Measurements from ENCODE around the gene MAGI1. TPM values are rescaled to one million over a fixed set of nuclear protein-coding genes. Genes with fewer than 3 reads are reported as not detected.

The MAGI1 gene
- total and polyA plus RNA-seq, 10 donors: 3.5 to 104 (median 62.3) TPM

DNA sequence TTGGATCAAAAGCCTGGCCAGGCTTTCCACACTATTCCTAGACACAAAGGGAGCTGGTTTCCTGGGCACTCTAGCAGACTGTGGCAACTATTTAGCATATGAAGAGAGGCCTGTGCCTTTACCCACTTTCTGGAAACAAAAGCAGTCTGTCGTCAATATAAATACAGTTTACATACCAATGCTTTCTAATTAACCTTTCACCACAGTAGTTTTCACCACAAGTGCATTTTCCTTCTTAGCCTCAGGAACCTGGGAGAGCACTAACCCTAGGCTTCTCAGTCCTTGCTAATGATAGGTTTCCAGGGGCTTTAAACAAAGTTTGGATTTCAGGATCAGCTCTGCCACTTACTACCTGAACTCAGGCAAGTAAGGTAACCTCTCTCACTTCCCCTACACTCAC lies 499.1 kb downstream of the MAGI1 start:
- no peak for TF ChIP-seq POLR2AphosphoS5 (IDR thresholded peaks at IDR 0.05)
- TF ChIP-seq, protein P1, sequence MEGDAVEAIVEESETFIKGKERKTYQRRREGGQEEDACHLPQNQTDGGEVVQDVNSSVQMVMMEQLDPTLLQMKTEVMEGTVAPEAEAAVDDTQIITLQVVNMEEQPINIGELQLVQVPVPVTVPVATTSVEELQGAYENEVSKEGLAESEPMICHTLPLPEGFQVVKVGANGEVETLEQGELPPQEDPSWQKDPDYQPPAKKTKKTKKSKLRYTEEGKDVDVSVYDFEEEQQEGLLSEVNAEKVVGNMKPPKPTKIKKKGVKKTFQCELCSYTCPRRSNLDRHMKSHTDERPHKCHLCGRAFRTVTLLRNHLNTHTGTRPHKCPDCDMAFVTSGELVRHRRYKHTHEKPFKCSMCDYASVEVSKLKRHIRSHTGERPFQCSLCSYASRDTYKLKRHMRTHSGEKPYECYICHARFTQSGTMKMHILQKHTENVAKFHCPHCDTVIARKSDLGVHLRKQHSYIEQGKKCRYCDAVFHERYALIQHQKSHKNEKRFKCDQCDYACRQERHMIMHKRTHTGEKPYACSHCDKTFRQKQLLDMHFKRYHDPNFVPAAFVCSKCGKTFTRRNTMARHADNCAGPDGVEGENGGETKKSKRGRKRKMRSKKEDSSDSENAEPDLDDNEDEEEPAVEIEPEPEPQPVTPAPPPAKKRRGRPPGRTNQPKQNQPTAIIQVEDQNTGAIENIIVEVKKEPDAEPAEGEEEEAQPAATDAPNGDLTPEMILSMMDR (IDR thresholded peaks at IDR 0.05 in 8 of 11, conservative IDR thresholded peaks at IDR 0.05 in 3 of 11): no peak
- TF ChIP-seq POLR2A (IDR thresholded peaks at IDR 0.05): no peak
- Histone ChIP-seq H3K4me3 (no peak overlapping the region), H3K4me1 (peaks cover 0 to 5% (median 0%) of the 10 kb centered on the region in 6 donors), H3K36me3 (no peaks in the 10 kb centered on the region), H3K27ac (no peak overlapping the region), H3K27me3 (replicated peaks in 1 of 7) (no peaks in the 10 kb centered on the region), H3K9me3 (peaks cover 0 to 15% (median 5%) of the 10 kb centered on the region in 8 donors)
- DNase-seq: no peak
- intact Hi-C loops (cut with DNase I; ENCODE audit: low total_unique reads): no loop called here
- WGBS, 5 donors: 70 to 86% (median 80%) methylated on average over 1 of the region's 1 CpG

- peaks cover 0 to 5% (median 0%) of the 10 kb centered on the region in 6 donors for H3K4me1 ChIP-seq
- H3K4me3 ChIP-seq: no peak overlapping the region
- intact Hi-C loops (cut with DNase I; ENCODE audit: low total_unique reads): no loop called here
- no peaks in the 10 kb centered on the region for H3K36me3 ChIP-seq
- WGBS, 5 donors: 73 to 90% (median 79%) methylated on average over 1 of the region's 1 CpG
- H3K9me3 ChIP-seq: peaks cover 0 to 10% (median 3%) of the 10 kb centered on the region in 8 donors
- no peak for DNase-seq
- no peak overlapping the region for H3K27ac ChIP-seq
- H3K27me3 ChIP-seq (replicated peaks in 1 of 7): no peaks in the 10 kb centered on the region
- TF ChIP-seq POLR2AphosphoS5 (IDR thresholded peaks at IDR 0.05): no peak
- TF ChIP-seq POLR2A (IDR thresholded peaks at IDR 0.05): no peak
- TF ChIP-seq, protein P1 (IDR thresholded peaks at IDR 0.05 in 8 of 11, conservative IDR thresholded peaks at IDR 0.05 in 3 of 11): no peak
Measured at GRCh38 chr3:65538101-65538500, 500.6 kb downstream of the MAGI1 start.

- Histone ChIP-seq H3K36me3 (no peaks in the 10 kb centered on the region), H3K9me3 (peaks cover 0 to 2% (median under 1%) of the 10 kb centered on the region in 8 donors), H3K4me3 (no peak overlapping the region), H3K27ac (no peak overlapping the region), H3K4me1 (peaks cover 0 to 5% (median 0%) of the 10 kb centered on the region in 6 donors), H3K27me3 (replicated peaks in 1 of 7) (no peaks in the 10 kb centered on the region)
- intact Hi-C loops (cut with DNase I; ENCODE audit: low total_unique reads): no loop called here
- 73 to 81% (median 78%) methylated on average over 3 of the region's 3 CpGs for WGBS, 5 donors
- TF ChIP-seq, protein P1 (IDR thresholded peaks at IDR 0.05 in 8 of 11, conservative IDR thresholded peaks at IDR 0.05 in 3 of 11): no peak
- TF ChIP-seq POLR2A (IDR thresholded peaks at IDR 0.05): no peak
- no peak for TF ChIP-seq POLR2AphosphoS5 (IDR thresholded peaks at IDR 0.05)
- DNase-seq: no peak
Measured at GRCh38 chr3:65537109-65537508, 501.6 kb downstream of the MAGI1 start.

DNA sequence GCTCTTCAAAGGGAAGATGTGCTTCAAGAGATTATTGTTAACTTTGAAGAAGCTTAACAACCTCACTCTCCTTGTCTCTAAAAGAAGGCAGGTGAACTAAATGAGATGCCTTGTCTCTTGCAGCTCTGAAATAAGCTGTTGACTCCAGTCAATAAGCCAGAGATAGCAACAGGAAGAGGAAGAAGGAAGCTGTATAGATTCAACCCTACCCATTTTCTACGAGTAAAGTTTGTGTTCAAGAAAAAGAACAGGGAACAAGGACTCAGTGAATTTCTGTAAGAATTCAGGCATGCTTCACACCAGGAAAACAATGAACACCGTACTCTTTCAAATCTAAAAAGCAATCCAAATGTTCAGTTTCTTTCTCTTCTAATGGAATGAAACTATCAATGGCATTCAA lies 503.5 kb downstream of the MAGI1 start:
- DNase-seq: no peak
- TF ChIP-seq POLR2A (IDR thresholded peaks at IDR 0.05) (no peak), POLR2AphosphoS5 (IDR thresholded peaks at IDR 0.05) (no peak)
- TF ChIP-seq, protein P1 (IDR thresholded peaks at IDR 0.05 in 8 of 11, conservative IDR thresholded peaks at IDR 0.05 in 3 of 11): no peak
- WGBS, 5 donors: 48 to 61% (median 53%) methylated on average over 2 of the region's 2 CpGs
- intact Hi-C loops (cut with DNase I; ENCODE audit: low total_unique reads): no loop called here
- Histone ChIP-seq H3K4me3 (no peak overlapping the region), H3K9me3 (no peaks in the 10 kb centered on the region), H3K27ac (no peak overlapping the region), H3K4me1 (peaks cover 0 to 5% (median 0%) of the 10 kb centered on the region in 6 donors), H3K36me3 (no peaks in the 10 kb centered on the region), H3K27me3 (replicated peaks in 1 of 7) (no peaks in the 10 kb centered on the region)
